Pancreas (tissue), 10 donors: ENCODE results near the gene FGF8. TPM values are rescaled to one million over a fixed set of nuclear protein-coding genes. Genes with fewer than 3 reads are reported as not detected.

Source experiments
- ATAC-seq, 4 donors: fragments of 200-7000 bp; cut with Tn5 transposase; one replicate each; pipeline versions ENCODE4 v1.8.0 to v1.9.1; 2020; ENCODE audit warnings: mild to moderate bottlenecking in 4 of 4, moderate library complexity in 4 of 4
- DNase-seq, 6 donors: peaks; one replicate each; pipeline ENCODE4 v3.0.0-alpha.2; 2020
- FAIRE-seq: peaks from 2 replicates; lab custom pipeline; 2012; peaks lifted over from hg19 to GRCh38; lab: Jason Lieb, UNC
- H3K27ac ChIP-seq, 4 donors: fragments of 200-600 bp; sonication (generic); 1 replicate in 3 of 4; 2 replicates in 1 of 4; pipeline versions ENCODE4 v1.5.0 to v1.8.0; 2020
- H3K27me3 ChIP-seq, 4 donors: fragments of 200-600 bp; one replicate each; pipeline ENCODE4 v1.8.0; 2021
- H3K36me3 ChIP-seq, 3 donors: fragments of 200-600 bp; sonication (generic) in 1 of 3; one replicate each; pipeline versions ENCODE4 v1.5.0 to v1.8.0; 2020 to 2021
- H3K4me1 ChIP-seq, 3 donors: fragments of 200-600 bp; one replicate each; pipeline ENCODE4 v1.8.0; 2021
- H3K4me3 ChIP-seq, 4 donors: fragments of 200-600 bp; sonication (generic) in 2 of 4; one replicate each; pipeline versions ENCODE4 v1.5.0 to v1.8.0; 2020 to 2021
- H3K9me3 ChIP-seq, 4 donors: fragments of 200-600 bp; one replicate each; pipeline ENCODE4 v1.8.0; 2021
- WGBS, 2 donors: extraction: QIAGEN DNeasy Blood & Tissue Kit; methylation state at CpG; one replicate each; pipeline ENCODE4 v1.1.7; 2013; 5-methylcytosine and 5-hydroxymethylcytosine counted together
- intact Hi-C, 3 donors: fragments of 100-400 bp; cut with DNase I; formaldehyde crosslinking; loops; one replicate each; pipeline versions ENCODE4 v1.11.1 to v1.14.2; 2022
- polyA plus RNA-seq, 2 donors: library from polyadenylated mRNA; stranded (reverse); fragments of 200-250 nt; gene quantifications; one replicate each; pipeline ENCODE4 v1.2.3, GENCODE V29; 2013
- total RNA-seq, 6 donors: library from RNA; stranded (reverse); fragmentation: NEBNext Ultra II Directional in 4 of 6; extraction: Animal tissue kit (Norgen Biotek cat#: 25700) in 4 of 6; gene quantifications; one replicate each; pipeline versions ENCODE4 v1.2.1 to v1.2.4, GENCODE V29; 2021 to 2023
- TF ChIP-seq, protein P1 (sequence below), 4 donors: fragments of 200-600 bp; sonication (generic) in 3 of 4; IDR thresholded peaks; one replicate each; pipeline versions ENCODE4 v1.5.0 to v1.8.0; 2021; ENCODE audit warnings: antibody characterized with exemption in 4 of 4
- donor health status: healthy with polysubstance abuse.
- donor health status: DM: no; HTN: no; CAD: no; lungs with moderate emphysema.
- donor health status: DM: no; HTN: no; CAD: no.
- donor health status: control.
- donor health status: control.
- donor health status: Bipolar disorder and iron deficiency.
- donor health status: DM: yes; HTN: yes; CAD: no.
- donor health status: DM: no; HTN: no; CAD: no.
- donor health status: DM: no; HTN: no; CAD: no.
- donor health status: DM: yes; HTN: yes; CAD: no.

The FGF8 gene
- total and polyA plus RNA-seq, 8 donors = not detected

- Histone ChIP-seq H3K27me3 (no peaks in the 10 kb centered on the region), H3K27ac (no peak overlapping the region), H3K4me1 (no peaks in the 10 kb centered on the region), H3K9me3 (no peaks in the 10 kb centered on the region), H3K4me3 (no peak overlapping the region), H3K36me3 (no peaks in the 10 kb centered on the region)
- WGBS, 2 donors = 90 to 92% methylated on average over 2 of the region's 2 CpGs
- FAIRE-seq (no peak), DNase-seq (no peak), ATAC-seq (no peak)
- TF ChIP-seq, protein P1, sequence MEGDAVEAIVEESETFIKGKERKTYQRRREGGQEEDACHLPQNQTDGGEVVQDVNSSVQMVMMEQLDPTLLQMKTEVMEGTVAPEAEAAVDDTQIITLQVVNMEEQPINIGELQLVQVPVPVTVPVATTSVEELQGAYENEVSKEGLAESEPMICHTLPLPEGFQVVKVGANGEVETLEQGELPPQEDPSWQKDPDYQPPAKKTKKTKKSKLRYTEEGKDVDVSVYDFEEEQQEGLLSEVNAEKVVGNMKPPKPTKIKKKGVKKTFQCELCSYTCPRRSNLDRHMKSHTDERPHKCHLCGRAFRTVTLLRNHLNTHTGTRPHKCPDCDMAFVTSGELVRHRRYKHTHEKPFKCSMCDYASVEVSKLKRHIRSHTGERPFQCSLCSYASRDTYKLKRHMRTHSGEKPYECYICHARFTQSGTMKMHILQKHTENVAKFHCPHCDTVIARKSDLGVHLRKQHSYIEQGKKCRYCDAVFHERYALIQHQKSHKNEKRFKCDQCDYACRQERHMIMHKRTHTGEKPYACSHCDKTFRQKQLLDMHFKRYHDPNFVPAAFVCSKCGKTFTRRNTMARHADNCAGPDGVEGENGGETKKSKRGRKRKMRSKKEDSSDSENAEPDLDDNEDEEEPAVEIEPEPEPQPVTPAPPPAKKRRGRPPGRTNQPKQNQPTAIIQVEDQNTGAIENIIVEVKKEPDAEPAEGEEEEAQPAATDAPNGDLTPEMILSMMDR (IDR thresholded peaks at IDR 0.05) = no peak
- intact Hi-C loops = no loop called here
These were observed 51.5 kb downstream of the FGF8 start for GRCh38 chr10:101724446-101724845.

DNA sequence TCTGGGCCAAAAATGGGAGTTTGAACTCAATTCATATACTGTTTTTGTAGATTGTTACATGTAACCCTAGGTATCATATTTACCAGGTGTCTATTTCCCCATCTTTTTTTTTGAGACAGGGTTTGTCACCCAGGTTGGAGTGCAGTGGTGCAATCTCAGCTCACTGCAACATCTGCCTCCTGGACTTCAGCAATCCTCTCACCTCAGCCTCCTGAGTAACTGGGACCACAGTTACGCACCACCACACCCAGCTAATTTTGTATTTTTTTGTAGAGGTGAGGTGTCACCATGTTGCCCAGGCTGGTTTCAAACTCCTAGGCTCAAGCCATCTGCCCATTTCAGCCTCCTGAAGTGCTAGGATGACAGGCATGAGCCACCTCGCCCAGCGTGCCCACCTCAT, 52.7 kb downstream of the FGF8 start:
- TF ChIP-seq, protein P1 (IDR thresholded peaks at IDR 0.05) = no peak
- no peak overlapping the region for H3K4me3 ChIP-seq
- 93 to 97% methylated on average over 3 of the region's 3 CpGs for WGBS, 2 donors
- no peaks in the 10 kb centered on the region for H3K27me3 ChIP-seq
- DNase-seq (no peak), FAIRE-seq (no peak), ATAC-seq (no peak)
- H3K9me3 ChIP-seq = no peaks in the 10 kb centered on the region
- H3K27ac ChIP-seq = no peak overlapping the region
- intact Hi-C loops = no loop called here
- no peaks in the 10 kb centered on the region for H3K36me3 ChIP-seq
- H3K4me1 ChIP-seq = no peaks in the 10 kb centered on the region

DNA sequence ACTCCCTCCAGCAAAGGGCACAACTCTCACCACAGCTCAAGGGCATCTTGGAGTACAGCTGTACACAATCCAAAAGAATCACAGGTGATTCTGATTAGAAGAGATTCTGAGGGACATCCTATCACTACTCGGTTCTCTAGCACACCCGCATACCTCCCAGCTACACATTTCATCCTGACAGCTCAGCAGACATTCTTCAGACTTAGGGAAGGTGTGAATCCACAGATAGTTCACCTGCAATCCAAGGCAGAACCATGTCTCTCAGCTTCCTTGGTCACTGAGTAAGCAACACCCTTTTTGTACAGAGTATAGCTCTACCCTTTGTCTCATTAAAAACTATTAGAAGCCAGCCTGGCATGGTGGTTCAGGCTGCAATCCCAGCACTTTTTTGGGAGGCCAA, 54.1 kb downstream of the FGF8 start:
- FAIRE-seq (no peak), DNase-seq (no peak), ATAC-seq (no peak)
- Histone ChIP-seq H3K4me1 (no peaks in the 10 kb centered on the region), H3K4me3 (no peak overlapping the region), H3K9me3 (no peaks in the 10 kb centered on the region), H3K27ac (no peak overlapping the region), H3K36me3 (no peaks in the 10 kb centered on the region), H3K27me3 (no peaks in the 10 kb centered on the region)
- 81 to 89% methylated on average over 2 of the region's 2 CpGs for whole genome bisulfite sequencing, 2 donors
- intact Hi-C loops = no loop called here
- TF ChIP-seq, protein P1 (IDR thresholded peaks at IDR 0.05) = no peak

GRCh38 chr10:101720606-101721230, 55.2 kb downstream of the FGF8 start:
- WGBS, 2 donors = 87 to 96% methylated on average over 6 of the region's 6 CpGs
- no peak for DNase-seq
- H3K9me3 ChIP-seq = no peaks in the 10 kb centered on the region
- no peaks in the 10 kb centered on the region for H3K4me1 ChIP-seq
- no peak for ATAC-seq
- H3K36me3 ChIP-seq = no peaks in the 10 kb centered on the region
- intact Hi-C loops = no loop called here
- no peak overlapping the region for H3K27ac ChIP-seq
- TF ChIP-seq, protein P1 (IDR thresholded peaks at IDR 0.05) = no peak
- H3K4me3 ChIP-seq = no peak overlapping the region
- H3K27me3 ChIP-seq = no peaks in the 10 kb centered on the region
- FAIRE-seq = no peak

Other genes with a start within 250 kb of the FGF8 start
- gene POLL, start 187.9 kb downstream of the FGF8 start, total RNA-seq = 10 to 100 TPM; 18.2 to 32.9 (median 30.1) TPM
- 10 to 100 TPM; 54.5 to 81.1 TPM for gene POLL, start 187.9 kb downstream of the FGF8 start, polyA plus RNA-seq
- gene DPCD, start 187.8 kb downstream of the FGF8 start, total RNA-seq = 1 to 10 TPM; 4.7 to 9.1 (median 6.4) TPM
- gene DPCD, start 187.8 kb downstream of the FGF8 start, polyA plus RNA-seq = 10 to 100 TPM; 10.1 to 17.0 TPM
- gene FBXW4, start 80.9 kb downstream of the FGF8 start, total RNA-seq = 10 to 100 TPM; 32.3 to 49.4 (median 40.0) TPM
- 10 to 100 TPM; 37.0 to 45.9 TPM for gene FBXW4, start 80.9 kb downstream of the FGF8 start, polyA plus RNA-seq
- gene NPM3, start 7.3 kb upstream of the FGF8 start, total RNA-seq = 10 to 100 TPM; 13.2 to 23.3 (median 20.1) TPM
- 10 to 100 TPM; 16.2 to 17.0 TPM for gene NPM3, start 7.3 kb upstream of the FGF8 start, polyA plus RNA-seq
- gene OGA, start 42.3 kb upstream of the FGF8 start, total RNA-seq = 10 to 100 TPM; 29.3 to 57.3 (median 32.2) TPM
- 10 to 100 TPM; 29.8 to 47.2 TPM for gene OGA, start 42.3 kb upstream of the FGF8 start, polyA plus RNA-seq
- gene KCNIP2, start 67.7 kb upstream of the FGF8 start, total RNA-seq = 1 to 10 TPM in 4 of 6 donors, under 1 TPM in 2; 0.67 to 2.2 (median 1.2) TPM
- gene KCNIP2, start 67.7 kb upstream of the FGF8 start, polyA plus RNA-seq = 1 to 10 TPM; 1.8 to 3.0 TPM